HepG2 (cell line): Measurements from ENCODE around the gene NKX1-2. TPM values are rescaled to one million over a fixed set of nuclear protein-coding genes. Genes with fewer than 3 reads are reported as not detected.
A peak's percentile ranks its signal among the peaks of the same experiment; 100 is the strongest.

ENCODE experiments used
- ARNT2 ChIP-seq: sonication (generic); formaldehyde crosslinking; IDR thresholded peaks from 2 replicates; pipeline ENCODE4 v1.8.0; 2022; ENCODE audit warnings: mild to moderate bottlenecking, low read depth, missing genetic modification reagents, moderate library complexity
- DPF2 ChIP-seq: sonication (generic); formaldehyde crosslinking; IDR thresholded peaks from 2 replicates; pipeline ENCODE4 v1.4.0; 2020; ENCODE audit warnings: mild to moderate bottlenecking, low read depth, missing genetic modification reagents, borderline replicate concordance
- HNRNPL ChIP-seq: fragments of 200-400 bp; formaldehyde crosslinking; IDR thresholded peaks from 2 replicates; pipeline ENCODE4 v1.6.1; 2017; ENCODE audit warnings: mild to moderate bottlenecking, low read depth, low read length
- LBX2 ChIP-seq: sonication (generic); formaldehyde crosslinking; IDR thresholded peaks from 2 replicates; pipeline ENCODE4 v1.5.0; 2020; ENCODE audit warnings: missing genetic modification reagents, mild to moderate bottlenecking, borderline replicate concordance
- NFIB ChIP-seq: sonication (generic); formaldehyde crosslinking; IDR thresholded peaks from 2 replicates; pipeline ENCODE4 v1.9.0; 2021; ENCODE audit warnings: missing genetic modification reagents, mild to moderate bottlenecking, borderline replicate concordance
- NR1H2 ChIP-seq: sonication (generic); formaldehyde crosslinking; IDR thresholded peaks from 2 replicates; pipeline ENCODE4 v1.8.1; 2022; ENCODE audit warnings: low read depth, missing genetic modification reagents, borderline replicate concordance
- PBX2 ChIP-seq: IDR thresholded peaks from 2 replicates; pipeline ENCODE4 v1.6.1; 2016; ENCODE audit warnings: control low read depth
- POLR2A ChIP-seq, 2 experiments: IDR thresholded peaks; 2 replicates each; pipeline ENCODE4 v1.6.1; 2011; ENCODE audit warnings: low read depth in 2 of 2, low read length in 2 of 2, mild to moderate bottlenecking in 1 of 2, moderate library complexity in 1 of 2; ENCODE audit not compliant: insufficient read depth in 1 of 2
- RCOR2 ChIP-seq: IDR thresholded peaks from 2 replicates; pipeline ENCODE4 v1.6.1; 2016; ENCODE audit warnings: missing biosample characterization, missing genetic modification reagents
- REPIN1 ChIP-seq: sonication (generic); formaldehyde crosslinking; IDR thresholded peaks from 2 replicates; pipeline ENCODE4 v1.8.0; 2022; ENCODE audit warnings: missing genetic modification reagents, low read depth, mild to moderate bottlenecking, borderline replicate concordance
- SATB2 ChIP-seq: sonication (generic); formaldehyde crosslinking; IDR thresholded peaks from 2 replicates; pipeline ENCODE4 v1.5.0; 2020; ENCODE audit warnings: missing genetic modification reagents
- TMF1 ChIP-seq: sonication (generic); formaldehyde crosslinking; IDR thresholded peaks from 2 replicates; pipeline ENCODE4 v1.8.1; 2022; ENCODE audit warnings: low read depth, missing genetic modification reagents
- ZNF235 ChIP-seq: sonication (generic); formaldehyde crosslinking; IDR thresholded peaks from 2 replicates; pipeline ENCODE4 v1.8.1; 2023; ENCODE audit warnings: mild to moderate bottlenecking, missing genetic modification reagents, borderline replicate concordance
- ZNF317 ChIP-seq: sonication (generic); formaldehyde crosslinking; IDR thresholded peaks from 2 replicates; pipeline ENCODE4 v1.5.0; 2020; ENCODE audit warnings: mild to moderate bottlenecking, missing genetic modification reagents
- ZNF556 ChIP-seq: sonication (generic); formaldehyde crosslinking; IDR thresholded peaks from 2 replicates; pipeline ENCODE4 v1.4.0; 2020; ENCODE audit warnings: mild to moderate bottlenecking, missing genetic modification reagents, borderline replicate concordance
- ZNF766 ChIP-seq: sonication (generic); formaldehyde crosslinking; IDR thresholded peaks from 2 replicates; pipeline ENCODE4 v1.5.0; 2020; ENCODE audit warnings: missing genetic modification reagents, borderline replicate concordance
- ZNF83 ChIP-seq: sonication (generic); formaldehyde crosslinking; IDR thresholded peaks from 2 replicates; pipeline ENCODE4 v1.4.0; 2020; ENCODE audit warnings: missing genetic modification reagents, mild to moderate bottlenecking, borderline replicate concordance
- ZNF878 ChIP-seq: sonication (generic); formaldehyde crosslinking; IDR thresholded peaks from 2 replicates; pipeline ENCODE4 v1.8.1; 2023; ENCODE audit warnings: mild to moderate bottlenecking, missing genetic modification reagents, moderate library complexity
- ZSCAN25 ChIP-seq: sonication (generic); formaldehyde crosslinking; IDR thresholded peaks from 2 replicates; pipeline ENCODE4 v1.8.0; 2022; ENCODE audit warnings: mild to moderate bottlenecking, missing genetic modification reagents
- polyA plus RNA-seq, 8 experiments: library from polyadenylated mRNA; depleted of rRNA in 3 of 8; stranded (reverse) in 7 of 8; unstranded in 1 of 8; fragments of >200 nt; fragmentation: Illumina TruSeq in 4 of 8; extraction: Trizol in 4 of 8; gene quantifications; 2 replicates each; pipeline versions ENCODE4 v1.2.1 to v1.2.3, GENCODE V29; 2011 to 2016; ENCODE audit warnings: low read depth in 4 of 8, missing spikeins in 1 of 8, mixed read lengths in 1 of 8; ENCODE audit not compliant: insufficient read depth in 1 of 8
- total RNA-seq, 5 experiments: library from RNA; depleted of rRNA; stranded (reverse); fragments of >200 nt; fragmentation: Illumina TruSeq; extraction: Trizol; gene quantifications; 2 replicates each; pipeline ENCODE4 v1.2.3, GENCODE V29; 2016; ENCODE audit warnings: low read depth in 1 of 5
- TF ChIP-seq, protein P1 (sequence below): sonication (generic); formaldehyde crosslinking; IDR thresholded peaks from 2 replicates; pipeline ENCODE4 v1.5.0; 2020; ENCODE audit warnings: mild to moderate bottlenecking, missing genetic modification reagents, borderline replicate concordance
- TF ChIP-seq, protein P2 (sequence below): sonication (generic); formaldehyde crosslinking; conservative IDR thresholded peaks from 2 replicates; pipeline ENCODE4 v1.4.0; 2020; ENCODE audit warnings: missing genetic modification reagents
- TF ChIP-seq, protein P3 (sequence below): sonication (generic); formaldehyde crosslinking; IDR thresholded peaks from 2 replicates; pipeline ENCODE4 v1.4.0; 2020; ENCODE audit warnings: mild to moderate bottlenecking, missing genetic modification reagents
- TF ChIP-seq, protein P4 (sequence below): IDR thresholded peaks from 2 replicates; pipeline ENCODE4 v1.6.1; 2016

NKX1-2 gene
- total and polyA plus RNA-seq, 2 of the 13 experiments (the other 11 are each of a cell fraction or from before 2014, with no cell fraction given): not detected

DNA sequence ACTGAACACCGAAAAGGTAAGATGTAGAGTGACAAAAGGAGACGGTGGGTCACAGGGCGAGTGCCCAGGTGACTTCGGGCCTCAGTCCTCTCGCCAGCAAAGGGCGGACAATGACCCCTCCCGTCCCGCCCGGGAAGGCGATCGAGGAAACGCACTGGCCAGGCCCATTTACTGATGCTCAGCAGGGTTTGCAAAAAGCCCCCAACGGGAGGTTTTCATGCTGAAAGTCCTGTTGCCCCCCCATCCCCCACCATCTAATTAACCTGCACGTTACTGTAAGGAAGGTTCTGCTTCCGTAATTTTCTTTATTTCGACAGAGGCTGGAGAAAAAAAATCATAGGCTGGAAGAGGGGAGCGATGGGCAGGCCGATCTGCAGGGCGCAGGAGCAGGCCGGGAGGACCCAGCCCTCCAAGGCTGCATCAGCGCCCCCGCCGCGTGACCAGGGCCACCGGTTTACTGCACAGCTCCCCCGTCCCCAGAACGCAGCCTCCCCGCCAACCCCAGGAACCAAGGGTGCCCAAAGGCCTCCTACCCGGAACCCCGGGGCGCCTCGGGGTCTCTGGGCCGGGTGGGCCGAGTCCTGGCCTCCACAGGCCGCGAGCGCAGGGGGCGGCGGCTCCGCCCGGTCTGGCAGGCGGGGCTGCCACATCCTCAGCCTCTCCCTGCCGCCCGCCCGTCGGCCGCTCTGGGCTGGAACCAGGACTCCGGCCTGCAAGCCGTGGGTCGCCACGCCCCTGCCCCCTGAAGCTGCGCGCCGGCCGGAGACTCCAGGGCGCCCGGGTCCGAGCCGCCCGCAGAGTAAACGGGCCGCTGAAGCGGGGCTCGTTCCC is 31.7 kb downstream of the NKX1-2 start (continued):
- TF ChIP-seq, protein P1, sequence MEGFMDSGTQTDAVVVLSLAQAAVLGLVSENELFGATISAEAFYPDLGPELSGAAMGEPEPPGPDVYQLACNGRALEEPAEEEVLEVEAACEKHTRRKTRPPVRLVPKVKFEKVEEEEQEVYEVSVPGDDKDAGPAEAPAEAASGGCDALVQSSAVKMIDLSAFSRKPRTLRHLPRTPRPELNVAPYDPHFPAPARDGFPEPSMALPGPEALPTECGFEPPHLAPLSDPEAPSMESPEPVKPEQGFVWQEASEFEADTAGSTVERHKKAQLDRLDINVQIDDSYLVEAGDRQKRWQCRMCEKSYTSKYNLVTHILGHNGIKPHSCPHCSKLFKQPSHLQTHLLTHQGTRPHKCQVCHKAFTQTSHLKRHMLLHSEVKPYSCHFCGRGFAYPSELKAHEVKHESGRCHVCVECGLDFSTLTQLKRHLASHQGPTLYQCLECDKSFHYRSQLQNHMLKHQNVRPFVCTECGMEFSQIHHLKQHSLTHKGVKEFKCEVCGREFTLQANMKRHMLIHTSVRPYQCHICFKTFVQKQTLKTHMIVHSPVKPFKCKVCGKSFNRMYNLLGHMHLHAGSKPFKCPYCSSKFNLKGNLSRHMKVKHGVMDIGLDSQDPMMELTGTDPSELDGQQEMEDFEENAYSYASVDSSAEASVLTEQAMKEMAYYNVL (CRISPR knock-in tag): no peak
- TF ChIP-seq, protein P2, sequence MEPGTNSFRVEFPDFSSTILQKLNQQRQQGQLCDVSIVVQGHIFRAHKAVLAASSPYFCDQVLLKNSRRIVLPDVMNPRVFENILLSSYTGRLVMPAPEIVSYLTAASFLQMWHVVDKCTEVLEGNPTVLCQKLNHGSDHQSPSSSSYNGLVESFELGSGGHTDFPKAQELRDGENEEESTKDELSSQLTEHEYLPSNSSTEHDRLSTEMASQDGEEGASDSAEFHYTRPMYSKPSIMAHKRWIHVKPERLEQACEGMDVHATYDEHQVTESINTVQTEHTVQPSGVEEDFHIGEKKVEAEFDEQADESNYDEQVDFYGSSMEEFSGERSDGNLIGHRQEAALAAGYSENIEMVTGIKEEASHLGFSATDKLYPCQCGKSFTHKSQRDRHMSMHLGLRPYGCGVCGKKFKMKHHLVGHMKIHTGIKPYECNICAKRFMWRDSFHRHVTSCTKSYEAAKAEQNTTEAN: no peak
- TF ChIP-seq, protein P3, sequence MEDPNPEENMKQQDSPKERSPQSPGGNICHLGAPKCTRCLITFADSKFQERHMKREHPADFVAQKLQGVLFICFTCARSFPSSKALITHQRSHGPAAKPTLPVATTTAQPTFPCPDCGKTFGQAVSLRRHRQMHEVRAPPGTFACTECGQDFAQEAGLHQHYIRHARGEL (CRISPR knock-in tag): no peak
- TF ChIP-seq ZNF556 (no peak), ZNF317 (CRISPR knock-in tag) (no peak), ARNT2 (no peak), REPIN1 (CRISPR knock-in tag) (no peak), TMF1 (no peak), DPF2 (CRISPR knock-in tag) (no peak), NR1H2 (no peak), ZNF878 (CRISPR knock-in tag) (0 out of 2 replicates have a peak, but pooled peaks have one; percentile 19), LBX2 (CRISPR knock-in tag) (no peak), NFIB (CRISPR knock-in tag) (no peak), ZNF235 (CRISPR knock-in tag) (peak; percentile 70; the same call in 1 of the 2 replicates), PBX2 (CRISPR knock-in tag) (no peak), POLR2A (IDR thresholded peaks at IDR 0.05; ENCODE audit: insufficient read depth in 1 of 2, low read depth in 2 of 2, low read length in 2 of 2) (no peak), ZSCAN25 (CRISPR knock-in tag) (no peak), ZNF83 (CRISPR knock-in tag) (no peak), HNRNPL (no peak), SATB2 (CRISPR knock-in tag) (no peak), ZNF766 (CRISPR knock-in tag) (0 out of 2 replicates have a peak, but pooled peaks have one; percentile 1), RCOR2 (CRISPR knock-in tag) (no peak)
- TF ChIP-seq, protein P4, sequence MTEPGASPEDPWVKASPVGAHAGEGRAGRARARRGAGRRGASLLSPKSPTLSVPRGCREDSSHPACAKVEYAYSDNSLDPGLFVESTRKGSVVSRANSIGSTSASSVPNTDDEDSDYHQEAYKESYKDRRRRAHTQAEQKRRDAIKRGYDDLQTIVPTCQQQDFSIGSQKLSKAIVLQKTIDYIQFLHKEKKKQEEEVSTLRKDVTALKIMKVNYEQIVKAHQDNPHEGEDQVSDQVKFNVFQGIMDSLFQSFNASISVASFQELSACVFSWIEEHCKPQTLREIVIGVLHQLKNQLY: no peak
